ENCODE results near the gene AMPD3. TPM values are rescaled to one million over a fixed set of nuclear protein-coding genes. Genes with fewer than 3 reads are reported as not detected.

The AMPD3 gene
- total RNA-seq, 1 donor from 2014 or later, result 3.0 TPM

DNA sequence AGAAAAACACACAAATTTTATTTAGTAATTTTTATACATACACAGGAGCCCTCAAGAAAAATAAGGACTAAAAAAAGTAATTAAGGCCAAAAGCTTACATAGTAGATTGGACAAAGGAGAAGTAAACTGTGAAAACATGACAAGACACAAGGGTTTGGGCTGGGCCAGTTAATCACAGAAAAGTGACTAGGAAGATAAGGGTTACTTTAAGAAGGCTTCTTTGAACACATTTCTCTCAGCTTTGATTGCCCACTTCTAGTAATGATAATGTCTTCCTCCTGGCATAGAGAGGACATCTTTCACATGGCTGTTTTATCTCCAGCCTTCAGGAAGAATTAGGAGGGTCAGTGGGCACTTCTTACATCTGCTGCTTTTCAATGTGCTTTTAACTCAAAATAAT lies 82.5 kb downstream of the AMPD3 start:
- TF ChIP-seq EZH2 (IDR thresholded peaks at IDR 0.05) (no peak), EZH2phosphoT487 (IDR thresholded peaks at IDR 0.05) (no peak)
- TF ChIP-seq, protein P1, sequence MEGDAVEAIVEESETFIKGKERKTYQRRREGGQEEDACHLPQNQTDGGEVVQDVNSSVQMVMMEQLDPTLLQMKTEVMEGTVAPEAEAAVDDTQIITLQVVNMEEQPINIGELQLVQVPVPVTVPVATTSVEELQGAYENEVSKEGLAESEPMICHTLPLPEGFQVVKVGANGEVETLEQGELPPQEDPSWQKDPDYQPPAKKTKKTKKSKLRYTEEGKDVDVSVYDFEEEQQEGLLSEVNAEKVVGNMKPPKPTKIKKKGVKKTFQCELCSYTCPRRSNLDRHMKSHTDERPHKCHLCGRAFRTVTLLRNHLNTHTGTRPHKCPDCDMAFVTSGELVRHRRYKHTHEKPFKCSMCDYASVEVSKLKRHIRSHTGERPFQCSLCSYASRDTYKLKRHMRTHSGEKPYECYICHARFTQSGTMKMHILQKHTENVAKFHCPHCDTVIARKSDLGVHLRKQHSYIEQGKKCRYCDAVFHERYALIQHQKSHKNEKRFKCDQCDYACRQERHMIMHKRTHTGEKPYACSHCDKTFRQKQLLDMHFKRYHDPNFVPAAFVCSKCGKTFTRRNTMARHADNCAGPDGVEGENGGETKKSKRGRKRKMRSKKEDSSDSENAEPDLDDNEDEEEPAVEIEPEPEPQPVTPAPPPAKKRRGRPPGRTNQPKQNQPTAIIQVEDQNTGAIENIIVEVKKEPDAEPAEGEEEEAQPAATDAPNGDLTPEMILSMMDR (IDR thresholded peaks at IDR 0.05), result no peak

DNA sequence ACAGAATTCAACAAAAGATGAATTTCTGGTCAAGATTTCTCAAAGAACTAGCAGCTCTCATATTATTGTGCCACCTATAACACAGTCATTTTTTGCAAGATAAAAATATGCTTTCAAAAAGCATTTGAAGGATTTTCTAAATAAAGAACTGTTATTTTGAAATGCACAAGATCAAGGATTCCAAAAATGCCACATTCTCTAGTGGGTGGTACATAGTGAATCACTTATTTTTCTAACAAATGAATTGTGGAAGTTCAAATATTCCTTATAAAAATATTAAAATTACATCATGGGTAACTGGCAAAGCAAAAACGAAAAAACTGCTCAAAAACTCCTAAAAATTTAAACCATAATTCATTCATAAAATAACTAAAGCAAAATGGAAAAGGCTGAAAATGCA lies 83.9 kb downstream of the AMPD3 start:
- Mint-ChIP-seq H3K4me1 (peaks cover 14% of the 10 kb centered on the region), H3K27ac (no peak overlapping the region), H3K4me3 (no peak overlapping the region), H3K27me3 (ENCODE audit: insufficient read depth, low read depth) (no peaks in the 10 kb centered on the region), H3K9me3 (no peaks in the 10 kb centered on the region), H3K36me3 (no peaks in the 10 kb centered on the region)
- no peaks in the 10 kb centered on the region for H3K36me3 ChIP-seq
- no peak overlapping the region for H2AFZ ChIP-seq (replicated peaks)
- no peak for DNase-seq (ENCODE audit: low spot score)
- peaks cover 6% of the 10 kb centered on the region for H3K4me1 ChIP-seq
- peaks cover 8% of the 10 kb centered on the region for H3K27me3 ChIP-seq
- peaks cover 12% of the 10 kb centered on the region for H3K79me2 ChIP-seq (ENCODE audit: low read depth)
- H3K4me3 ChIP-seq, result no peak overlapping the region
- H3K4me2 ChIP-seq, result no peak overlapping the region
- H4K20me1 ChIP-seq (ENCODE audit: low read depth), result no peaks in the 10 kb centered on the region
- no peaks in the 10 kb centered on the region for H3K9me3 ChIP-seq (ENCODE audit: low read depth)
- TF ChIP-seq EZH2phosphoT487 (IDR thresholded peaks at IDR 0.05) (no peak), EZH2 (IDR thresholded peaks at IDR 0.05) (no peak)
- TF ChIP-seq, protein P1 (IDR thresholded peaks at IDR 0.05), result no peak
- no peak overlapping the region for H3K9ac ChIP-seq
- no peak overlapping the region for H3K27ac ChIP-seq
- no peaks in the 10 kb centered on the region for H3F3A ChIP-seq (ENCODE audit: low read depth)

More for the DNA sequence above, 82.5 kb downstream of the AMPD3 start:
- Histone ChIP-seq H4K20me1 (ENCODE audit: low read depth) (no peaks in the 10 kb centered on the region), H3K9ac (no peak overlapping the region), H3K27me3 (peaks cover 8% of the 10 kb centered on the region), H3K36me3 (no peaks in the 10 kb centered on the region), H2AFZ (replicated peaks) (no peak overlapping the region), H3K9me3 (ENCODE audit: low read depth) (no peaks in the 10 kb centered on the region), H3K4me3 (no peak overlapping the region), H3K4me2 (no peak overlapping the region), H3K27ac (no peak overlapping the region), H3K4me1 (peaks cover 6% of the 10 kb centered on the region), H3K79me2 (ENCODE audit: low read depth) (peaks cover 12% of the 10 kb centered on the region), H3F3A (ENCODE audit: low read depth) (no peaks in the 10 kb centered on the region)
- Mint-ChIP-seq H3K4me3 (no peak overlapping the region), H3K9me3 (no peaks in the 10 kb centered on the region), H3K27me3 (ENCODE audit: insufficient read depth, low read depth) (no peaks in the 10 kb centered on the region), H3K4me1 (peaks cover 14% of the 10 kb centered on the region), H3K27ac (no peak overlapping the region), H3K36me3 (no peaks in the 10 kb centered on the region)
- DNase-seq (ENCODE audit: low spot score), result no peak

DNA sequence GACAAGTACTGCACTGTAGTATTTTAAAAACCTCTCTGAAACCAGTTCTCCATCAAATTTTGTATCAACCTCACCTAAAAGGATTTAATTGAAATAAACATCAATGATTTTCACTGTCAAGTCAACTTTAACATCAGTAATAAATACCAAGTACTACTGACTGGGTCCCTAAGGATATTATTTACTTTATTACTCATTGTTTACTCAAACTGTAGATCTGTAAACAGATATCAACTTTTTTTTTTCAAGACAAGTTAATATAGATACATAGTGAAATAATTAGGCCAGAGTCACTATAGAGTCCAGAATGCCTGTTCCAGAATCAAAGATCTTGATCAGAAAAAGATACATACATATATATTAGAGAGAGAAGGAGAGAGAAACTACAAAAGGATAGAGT lies 84.3 kb downstream of the AMPD3 start:
- no peak overlapping the region for H2AFZ ChIP-seq (replicated peaks)

More for the DNA sequence above, 84.3 kb downstream of the AMPD3 start:
- Histone ChIP-seq H4K20me1 (ENCODE audit: low read depth) (no peaks in the 10 kb centered on the region), H3K79me2 (ENCODE audit: low read depth) (peaks cover 12% of the 10 kb centered on the region), H3F3A (ENCODE audit: low read depth) (no peaks in the 10 kb centered on the region), H3K36me3 (no peaks in the 10 kb centered on the region), H3K4me1 (peaks cover 6% of the 10 kb centered on the region), H3K27me3 (peaks cover 8% of the 10 kb centered on the region), H3K27ac (no peak overlapping the region), H3K9me3 (ENCODE audit: low read depth) (no peaks in the 10 kb centered on the region), H3K4me3 (no peak overlapping the region), H3K4me2 (no peak overlapping the region), H3K9ac (no peak overlapping the region)
- no peak overlapping the region for H3K27ac Mint-ChIP-seq
- no peaks in the 10 kb centered on the region for H3K27me3 Mint-ChIP-seq (ENCODE audit: insufficient read depth, low read depth)
- H3K9me3 Mint-ChIP-seq, result no peaks in the 10 kb centered on the region
- H3K36me3 Mint-ChIP-seq, result no peaks in the 10 kb centered on the region
- peak overlapping the region; percentile 93 for H3K4me3 Mint-ChIP-seq
- DNase-seq (ENCODE audit: low spot score), result no peak
- peaks cover 14% of the 10 kb centered on the region for H3K4me1 Mint-ChIP-seq
- TF ChIP-seq EZH2 (IDR thresholded peaks at IDR 0.05), result no peak
- TF ChIP-seq, protein P1 (IDR thresholded peaks at IDR 0.05), result no peak

All from neural progenitor cell (in vitro differentiated cells).